KMS-11 (cell line): Measurements from ENCODE around the gene TMEM52.

ENCODE experiments used
- H2AFZ ChIP-seq: fragments of 200-600 bp; sonication (generic); 2 replicates; pipeline ENCODE4 v1.6.1; 2016; ENCODE audit warnings: antibody characterized with exemption, mixed run types, low read depth
- H3K27ac ChIP-seq: fragments of 200-600 bp; sonication (generic); 2 replicates; pipeline ENCODE4 v1.6.1; 2016; ENCODE audit warnings: mild to moderate bottlenecking, mixed run types
- H3K27me3 ChIP-seq: fragments of 200-600 bp; sonication (generic); 2 replicates; pipeline ENCODE4 v1.6.1; 2017; ENCODE audit warnings: mild to moderate bottlenecking, low read depth, mixed run types, moderate library complexity; ENCODE audit not compliant: insufficient read depth
- H3K36me3 ChIP-seq: fragments of 200-600 bp; sonication (generic); 2 replicates; pipeline ENCODE4 v1.6.1; 2017; ENCODE audit warnings: mild to moderate bottlenecking, mixed run types; ENCODE audit not compliant: insufficient read depth
- H3K4me1 ChIP-seq: fragments of 200-600 bp; sonication (generic); 2 replicates; pipeline ENCODE4 v1.6.1; 2016; ENCODE audit warnings: mild to moderate bottlenecking, low read depth, mixed run types; ENCODE audit not compliant: poor library complexity, severe bottlenecking
- H3K4me2 ChIP-seq: fragments of 200-600 bp; sonication (generic); 2 replicates; pipeline ENCODE4 v1.7.0; 2016; ENCODE audit warnings: mild to moderate bottlenecking, mixed run types
- H3K4me3 ChIP-seq: fragments of 200-600 bp; sonication (generic); IDR thresholded peaks from 2 replicates; pipeline ENCODE4 v1.6.1; 2017; ENCODE audit warnings: low read depth, low read length, mixed read lengths; ENCODE audit not compliant: insufficient read depth
- H3K79me2 ChIP-seq: fragments of 200-600 bp; sonication (generic); 2 replicates; pipeline ENCODE4 v1.6.1; 2016; ENCODE audit warnings: low read depth, mixed run types; ENCODE audit not compliant: insufficient read depth
- H3K9ac ChIP-seq: fragments of 200-600 bp; sonication (generic); 2 replicates; pipeline ENCODE4 v1.6.1; 2016; ENCODE audit warnings: mild to moderate bottlenecking, mixed run types
- H4K20me1 ChIP-seq: fragments of 200-600 bp; sonication (generic); 2 replicates; pipeline ENCODE4 v1.6.1; 2016; ENCODE audit warnings: mild to moderate bottlenecking, mixed run types; ENCODE audit not compliant: insufficient read depth
- CTCF ChIP-seq: fragments of 200-600 bp; sonication (generic); conservative IDR thresholded peaks from 2 replicates; pipeline ENCODE4 v1.6.1; 2017; ENCODE audit warnings: low read depth, mild to moderate bottlenecking, antibody characterized with exemption, low read length, moderate library complexity, mixed read lengths

The TMEM52 gene

DNA sequence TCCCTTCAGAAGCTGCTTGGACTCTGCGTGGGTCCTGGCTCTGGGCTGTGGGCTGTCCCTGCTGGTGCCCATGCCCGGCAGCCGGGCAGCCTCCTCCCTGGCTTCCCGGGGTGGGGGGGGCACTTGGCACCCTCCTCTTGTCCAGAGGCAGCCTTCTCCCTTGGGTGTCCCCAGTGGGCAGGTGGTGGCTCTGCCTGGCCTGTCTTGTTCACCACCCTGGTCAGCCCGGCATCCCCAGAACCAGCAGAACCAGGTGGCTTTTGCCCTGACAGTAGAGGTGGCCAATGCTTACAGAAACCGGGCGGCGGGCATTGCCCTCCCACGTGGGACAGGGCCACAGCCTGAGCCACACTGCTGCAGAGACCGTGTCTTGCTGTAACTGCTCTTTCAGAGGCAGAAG is 46.5 kb upstream of the TMEM52 start:
- Histone ChIP-seq H3K4me1 (no peaks in the 10 kb centered on the region), H3K79me2 (no peaks in the 10 kb centered on the region), H3K9ac (no peak overlapping the region), H3K27ac (no peak overlapping the region), H4K20me1 (no peaks in the 10 kb centered on the region), H3K4me2 (no peak overlapping the region), H3K4me3 (no peak overlapping the region), H3K36me3 (no peaks in the 10 kb centered on the region), H2AFZ (no peak overlapping the region), H3K27me3 (peaks cover 77% of the 10 kb centered on the region)
- no peak for TF ChIP-seq CTCF

DNA sequence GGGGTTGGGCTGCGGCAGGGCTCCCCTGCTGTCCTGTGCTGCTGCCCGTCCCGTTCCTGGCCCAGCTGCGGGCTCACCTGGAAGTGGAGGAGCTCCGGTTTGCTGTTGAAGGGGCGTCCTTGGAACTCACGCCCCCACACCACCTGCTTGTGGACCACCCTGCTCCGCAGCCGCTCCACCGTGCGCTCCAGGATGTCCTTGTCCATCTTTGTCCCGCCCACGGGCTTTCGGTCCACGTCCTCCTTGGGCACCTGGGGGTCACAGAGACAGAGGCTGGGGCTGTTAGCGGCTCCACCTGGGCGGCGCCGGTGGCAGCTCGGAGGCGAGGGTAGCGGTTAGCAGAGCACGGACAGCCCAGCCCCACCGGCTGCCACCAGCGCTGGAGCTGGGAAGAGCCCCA is 45.7 kb upstream of the TMEM52 start:
- no peak for TF ChIP-seq CTCF
- no peak overlapping the region for H3K4me2 ChIP-seq
- H3K27me3 ChIP-seq: peaks cover 84% of the 10 kb centered on the region
- no peak overlapping the region for H2AFZ ChIP-seq
- H3K4me3 ChIP-seq: no peak overlapping the region
- H4K20me1 ChIP-seq: no peaks in the 10 kb centered on the region
- H3K9ac ChIP-seq: no peak overlapping the region
- H3K27ac ChIP-seq: no peak overlapping the region
- no peaks in the 10 kb centered on the region for H3K36me3 ChIP-seq
- no peaks in the 10 kb centered on the region for H3K79me2 ChIP-seq
- H3K4me1 ChIP-seq: no peaks in the 10 kb centered on the region

- no peak overlapping the region for H3K9ac ChIP-seq
- no peak overlapping the region for H3K4me2 ChIP-seq
- no peak overlapping the region for H3K4me3 ChIP-seq
- H4K20me1 ChIP-seq: no peaks in the 10 kb centered on the region
- H3K79me2 ChIP-seq: no peaks in the 10 kb centered on the region
- H2AFZ ChIP-seq: no peak overlapping the region
- H3K36me3 ChIP-seq: no peaks in the 10 kb centered on the region
- no peaks in the 10 kb centered on the region for H3K4me1 ChIP-seq
- TF ChIP-seq CTCF: no peak
- H3K27ac ChIP-seq: no peak overlapping the region
- peaks cover 97% of the 10 kb centered on the region for H3K27me3 ChIP-seq
Observed at GRCh38 chr1:1963570-1963969, 44.5 kb upstream of the TMEM52 start.

DNA sequence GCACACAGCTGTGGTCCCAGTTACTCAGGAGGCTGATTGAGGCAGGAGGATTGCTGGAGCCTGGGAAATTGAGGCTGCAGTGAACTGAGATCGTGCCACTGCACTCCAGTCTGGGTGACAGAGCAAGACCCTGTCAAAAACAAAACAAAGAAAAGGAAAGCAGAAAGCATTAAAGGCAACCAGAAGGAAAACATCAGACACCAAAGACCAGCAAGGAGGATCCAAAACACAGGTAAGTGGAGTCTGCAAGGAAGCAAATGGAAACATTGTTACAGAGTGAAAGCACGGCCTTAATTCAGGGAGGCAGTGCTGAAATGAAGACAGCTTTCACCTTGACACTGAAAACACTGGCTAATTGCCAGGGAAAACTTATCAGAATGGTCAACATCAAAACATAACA is 43.7 kb upstream of the TMEM52 start:
- Histone ChIP-seq H3K4me2 (no peak overlapping the region), H4K20me1 (no peaks in the 10 kb centered on the region), H2AFZ (no peak overlapping the region), H3K79me2 (no peaks in the 10 kb centered on the region), H3K27me3 (peaks cover 100% of the 10 kb centered on the region), H3K36me3 (no peaks in the 10 kb centered on the region), H3K9ac (no peak overlapping the region), H3K27ac (no peak overlapping the region), H3K4me3 (no peak overlapping the region), H3K4me1 (no peaks in the 10 kb centered on the region)
- TF ChIP-seq CTCF: no peak
